GM23248 (cell line): Measurements from ENCODE around the gene RET. TPM values are rescaled to one million over a fixed set of nuclear protein-coding genes. Genes with fewer than 3 reads are reported as not detected.

Experiments
- DNase-seq: peaks from one replicate; pipeline ENCODE4 v3.0.0-alpha.2; 2015
- H2AFZ ChIP-seq: fragments of 200-600 bp; sonication (generic); 2 replicates; pipeline ENCODE4 v1.6.1; 2016; ENCODE audit warnings: antibody characterized with exemption
- H3F3A ChIP-seq: fragments of 200-600 bp; sonication (generic); 2 replicates; pipeline ENCODE4 v1.6.1; 2016; ENCODE audit warnings: mild to moderate bottlenecking, antibody characterized with exemption, mixed run types; ENCODE audit not compliant: insufficient read depth
- H3K27ac ChIP-seq: fragments of 200-600 bp; sonication (generic); 2 replicates; pipeline ENCODE4 v1.5.1; 2016; ENCODE audit warnings: mild to moderate bottlenecking
- H3K27me3 ChIP-seq: fragments of 200-600 bp; sonication (generic); replicated peaks from 2 replicates; pipeline ENCODE4 v1.6.1; 2016; ENCODE audit warnings: mild to moderate bottlenecking; ENCODE audit not compliant: insufficient read depth
- H3K36me3 ChIP-seq: fragments of 200-600 bp; sonication (generic); 2 replicates; pipeline ENCODE4 v1.6.1; 2016; ENCODE audit warnings: low read depth, mild to moderate bottlenecking
- H3K4me1 ChIP-seq: fragments of 200-600 bp; sonication (generic); 2 replicates; pipeline ENCODE4 v1.6.1; 2016; ENCODE audit warnings: mild to moderate bottlenecking; ENCODE audit not compliant: insufficient read depth
- H3K4me2 ChIP-seq: fragments of 200-600 bp; sonication (generic); one replicate; pipeline ENCODE4 v1.6.1; 2016; ENCODE audit warnings: mild to moderate bottlenecking; ENCODE audit not compliant: unreplicated experiment
- H3K4me3 ChIP-seq: fragments of 200-600 bp; sonication (generic); 2 replicates; pipeline ENCODE4 v1.5.1; 2016; ENCODE audit warnings: mild to moderate bottlenecking
- H3K79me2 ChIP-seq: fragments of 200-600 bp; sonication (generic); 2 replicates; pipeline ENCODE4 v1.6.1; 2016; ENCODE audit warnings: mild to moderate bottlenecking; ENCODE audit not compliant: insufficient read depth
- H3K9ac ChIP-seq: fragments of 200-600 bp; sonication (generic); 2 replicates; pipeline ENCODE4 v1.6.1; 2016; ENCODE audit warnings: mild to moderate bottlenecking
- H3K9me2 ChIP-seq: fragments of 200-600 bp; sonication (generic); 2 replicates; pipeline ENCODE4 v1.6.1; 2016; ENCODE audit warnings: mixed run types, mild to moderate bottlenecking, moderate library complexity; ENCODE audit not compliant: insufficient read depth
- H3K9me3 ChIP-seq: fragments of 200-600 bp; sonication (generic); one replicate; pipeline ENCODE4 v1.6.1; 2017; ENCODE audit warnings: low read depth
- H4K20me1 ChIP-seq: fragments of 200-600 bp; sonication (generic); 2 replicates; pipeline ENCODE4 v1.6.0; 2016; ENCODE audit not compliant: insufficient read depth
- EZH2 ChIP-seq: fragments of 200-600 bp; sonication (generic); IDR thresholded peaks from 2 replicates; pipeline ENCODE4 v1.6.1; 2018; ENCODE audit warnings: antibody characterized with exemption, mild to moderate bottlenecking; ENCODE audit not compliant: insufficient read depth, poor library complexity, severe bottlenecking
- EZH2phosphoT487 ChIP-seq: fragments of 200-600 bp; sonication (generic); IDR thresholded peaks from 2 replicates; pipeline ENCODE4 v1.6.1; 2018; ENCODE audit warnings: antibody characterized with exemption, moderate library complexity, mild to moderate bottlenecking, low read depth; ENCODE audit not compliant: insufficient read depth
- WGBS, 2 experiments: methylation state at CpG; one replicate each; pipeline ENCODE4 v1.1.6; 2015 to 2017; ENCODE audit warnings: low lambda C conversion rate in 2 of 2, low coverage in 1 of 2; ENCODE audit errors: missing lambda C conversion rate in 2 of 2; 5-methylcytosine and 5-hydroxymethylcytosine counted together
- in situ Hi-C: fragments of 300-500 bp; cut with MboI; formaldehyde crosslinking; loops from 2 replicates; pipeline ENCODE4 v1.15.0; 2020
- polyA plus RNA-seq: library from polyadenylated mRNA; unstranded; fragments of >200 nt; fragmentation: Nextera tagmentation; extraction: Ambion mirVana; gene quantifications from 2 replicates; pipeline ENCODE4 v1.2.1, GENCODE V29; 2016
- total RNA-seq: library from RNA; depleted of rRNA; stranded (reverse); fragments of >200 nt; shearing (Covaris generic); gene quantifications from 2 replicates; pipeline ENCODE4 v1.2.3, GENCODE V29; 2014; rRNA removed

The RET gene
- total RNA-seq: not detected in 2 replicates
- not detected in 2 replicates for polyA plus RNA-seq

DNA sequence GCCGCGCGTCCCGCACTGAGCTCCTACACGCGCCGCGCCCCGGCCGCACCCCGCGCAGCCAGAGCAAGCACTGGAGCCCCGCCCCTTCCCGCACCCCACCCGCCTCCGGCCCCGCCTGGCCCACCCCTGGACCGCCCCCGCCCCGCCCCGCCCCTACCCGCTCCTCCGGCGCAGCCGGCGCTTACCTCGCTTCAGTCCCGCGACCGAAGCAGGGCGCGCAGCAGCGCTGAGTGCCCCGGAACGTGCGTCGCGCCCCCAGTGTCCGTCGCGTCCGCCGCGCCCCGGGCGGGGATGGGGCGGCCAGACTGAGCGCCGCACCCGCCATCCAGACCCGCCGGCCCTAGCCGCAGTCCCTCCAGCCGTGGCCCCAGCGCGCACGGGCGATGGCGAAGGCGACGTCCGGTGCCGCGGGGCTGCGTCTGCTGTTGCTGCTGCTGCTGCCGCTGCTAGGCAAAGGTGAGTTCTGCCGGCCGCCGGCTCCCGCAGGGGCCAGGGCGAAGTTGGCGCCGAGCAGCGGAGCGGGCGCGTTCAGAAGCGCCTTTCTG lies at the start of gene RET:
TSS of gene RET (plus strand) at position 194 of the 545 bp plus-strand sequence. CDS start at position 384, 190 bp downstream.
- TF ChIP-seq EZH2phosphoT487: no peak
- TF ChIP-seq EZH2: no peak
- WGBS, 2 experiments: 2 to 3% methylated on average over 48 to 54 of the region's 78 CpGs
- no peak within 1 kb of the TSS for H3K27ac ChIP-seq
- H3F3A ChIP-seq: no peaks in the 10 kb centered on the region
- H4K20me1 ChIP-seq: no peaks in the 10 kb centered on the region
- no peak within 1 kb of the TSS for H3K9ac ChIP-seq
- H3K9me2 ChIP-seq: no peaks in the 10 kb centered on the region
- H3K4me1 ChIP-seq: no peaks in the 10 kb centered on the region
- peak within 1 kb of the TSS; percentile 37 for H3K4me3 ChIP-seq
- in situ Hi-C loops: no loop called here
- DNase-seq: peak; percentile 30
- H3K79me2 ChIP-seq: no peaks in the 10 kb centered on the region
- H3K27me3 ChIP-seq: peaks cover 32% of the 10 kb centered on the region
- no peak within 1 kb of the TSS for H3K4me2 ChIP-seq
- H3K9me3 ChIP-seq: no peaks in the 10 kb centered on the region
- no peaks in the 10 kb centered on the region for H3K36me3 ChIP-seq
- no peak within 1 kb of the TSS for H2AFZ ChIP-seq

DNA sequence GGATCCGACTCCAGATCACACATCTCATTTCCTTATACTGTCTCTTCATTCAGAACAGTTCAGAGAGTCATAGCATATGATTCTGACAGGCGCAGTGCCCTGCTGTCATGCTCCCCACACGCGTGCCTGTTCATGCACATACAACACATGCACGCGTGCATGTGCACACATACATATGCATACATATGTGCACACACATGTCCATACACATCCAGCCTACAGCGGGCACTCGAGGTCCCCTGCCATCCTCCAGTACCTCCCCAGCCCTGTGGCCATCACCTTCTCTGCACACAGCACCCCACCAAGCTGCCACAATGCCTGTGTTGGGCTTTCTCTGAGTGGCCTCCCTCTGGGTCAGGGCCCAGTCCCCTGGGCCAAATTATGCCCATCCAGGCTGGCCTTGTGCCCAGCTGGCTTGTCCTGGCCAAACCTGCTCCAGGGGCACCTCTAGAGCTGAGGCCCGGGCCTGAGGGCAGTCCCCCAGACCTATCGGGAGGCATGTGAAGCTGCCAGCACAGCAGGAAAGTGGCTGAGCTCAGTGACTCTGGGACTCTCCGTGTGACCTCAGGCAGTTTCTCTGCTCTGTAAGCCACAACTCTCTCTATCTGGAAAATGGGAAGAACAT lies 49.4 kb upstream of the RET start:
- no peaks in the 10 kb centered on the region for H3K9me2 ChIP-seq
- no peaks in the 10 kb centered on the region for H3K9me3 ChIP-seq
- no peaks in the 10 kb centered on the region for H3K4me1 ChIP-seq
- no peak overlapping the region for H3K4me3 ChIP-seq
- WGBS, 2 experiments: 43 to 49% methylated on average over 11 of the region's 11 CpGs
- H3K27ac ChIP-seq: no peak overlapping the region
- H3K9ac ChIP-seq: no peak overlapping the region
- H3K79me2 ChIP-seq: no peaks in the 10 kb centered on the region
- no peak for TF ChIP-seq EZH2phosphoT487
- TF ChIP-seq EZH2: no peak
- DNase-seq: no peak
- no peaks in the 10 kb centered on the region for H3K27me3 ChIP-seq
- H3F3A ChIP-seq: no peaks in the 10 kb centered on the region
- H3K36me3 ChIP-seq: no peaks in the 10 kb centered on the region
- H3K4me2 ChIP-seq: no peak overlapping the region
- no peaks in the 10 kb centered on the region for H4K20me1 ChIP-seq
- H2AFZ ChIP-seq: no peak overlapping the region
- in situ Hi-C loops: no loop called here

DNA sequence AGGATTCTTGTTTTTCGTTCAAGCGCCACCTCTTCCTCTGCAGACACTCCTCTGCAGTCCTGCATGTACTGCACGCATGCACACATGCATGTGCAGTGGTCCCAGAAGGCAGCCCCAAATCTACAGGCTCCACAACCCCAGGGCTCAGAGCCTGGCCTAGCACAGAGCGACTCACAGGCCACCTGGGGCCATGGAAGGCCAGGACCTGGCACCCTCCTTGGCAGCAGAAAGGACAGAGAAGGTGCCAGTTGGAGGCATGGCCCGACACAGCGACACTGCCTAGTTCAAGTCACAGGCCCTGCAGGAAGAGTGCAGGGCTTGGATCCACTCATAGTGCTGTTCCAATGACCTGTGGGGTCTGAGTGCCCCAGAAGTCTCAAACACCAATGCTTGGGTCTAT lies 48.7 kb upstream of the RET start:
- Histone ChIP-seq H3K27me3 (no peaks in the 10 kb centered on the region), H3K36me3 (no peaks in the 10 kb centered on the region), H2AFZ (no peak overlapping the region), H3K4me1 (no peaks in the 10 kb centered on the region), H3K9me3 (no peaks in the 10 kb centered on the region), H3K9ac (no peak overlapping the region), H3K4me3 (no peak overlapping the region), H3K27ac (no peak overlapping the region), H3K4me2 (no peak overlapping the region), H3K79me2 (no peaks in the 10 kb centered on the region), H4K20me1 (no peaks in the 10 kb centered on the region), H3K9me2 (no peaks in the 10 kb centered on the region), H3F3A (no peaks in the 10 kb centered on the region)
- 53 to 61% methylated on average over 6 of the region's 6 CpGs for WGBS, 2 experiments
- no peak for DNase-seq
- in situ Hi-C loops: no loop called here
- TF ChIP-seq EZH2: no peak
- no peak for TF ChIP-seq EZH2phosphoT487

DNA sequence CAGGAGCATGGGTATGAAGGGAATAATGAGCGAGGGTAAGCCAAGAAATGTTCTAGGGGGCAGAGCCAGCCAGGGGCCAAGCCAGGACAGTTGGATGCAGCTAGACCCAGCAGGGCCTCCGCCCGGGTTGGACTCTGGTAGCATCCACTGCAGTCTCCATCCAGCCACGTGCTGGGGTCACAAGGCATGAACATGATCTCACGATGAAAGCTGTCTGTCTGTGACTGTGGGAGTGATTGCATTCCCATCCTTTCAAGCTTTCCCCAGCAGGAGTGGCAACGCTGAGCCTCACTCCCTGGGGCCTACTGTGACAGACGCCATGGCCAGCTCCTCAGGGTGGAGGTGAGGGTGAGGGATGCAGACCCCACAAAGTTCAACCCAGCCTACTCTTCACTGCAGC lies 47.8 kb upstream of the RET start:
- no peak for DNase-seq
- TF ChIP-seq EZH2 (no peak), EZH2phosphoT487 (no peak)
- H3K79me2 ChIP-seq: no peaks in the 10 kb centered on the region
- H3K9me2 ChIP-seq: no peaks in the 10 kb centered on the region
- H3K4me2 ChIP-seq: no peak overlapping the region
- H3K4me1 ChIP-seq: no peaks in the 10 kb centered on the region
- in situ Hi-C loops: no loop called here
- H3K4me3 ChIP-seq: no peak overlapping the region
- no peak overlapping the region for H2AFZ ChIP-seq
- no peaks in the 10 kb centered on the region for H3F3A ChIP-seq
- no peak overlapping the region for H3K9ac ChIP-seq
- WGBS, 2 experiments: 4 to 9% methylated on average over 6 to 7 of the region's 7 CpGs
- no peaks in the 10 kb centered on the region for H3K9me3 ChIP-seq
- H3K36me3 ChIP-seq: no peaks in the 10 kb centered on the region
- no peak overlapping the region for H3K27ac ChIP-seq
- no peaks in the 10 kb centered on the region for H4K20me1 ChIP-seq
- H3K27me3 ChIP-seq: no peaks in the 10 kb centered on the region
